BLaER1 treated with 17β-estradiol and CSF1 and Interleukin-3, amounts not matched to agents 10 nM and 100 nM (cell line): ENCODE results near the gene ANTXR2.

Source experiments
- H3K27ac ChIP-seq, 11 experiments: shearing (Covaris generic); formaldehyde crosslinking; 2 replicates each; pipeline ENCODE4 v1.8.1; 2022
- H3K27me3 ChIP-seq, 11 experiments: shearing (Covaris generic); formaldehyde crosslinking; 2 replicates each; pipeline ENCODE4 v1.8.1; 2022
- H3K36me3 ChIP-seq, 11 experiments: shearing (Covaris generic); formaldehyde crosslinking; 2 replicates each; pipeline ENCODE4 v1.8.1; 2022
- H3K4me1 ChIP-seq, 10 experiments: shearing (Covaris generic); formaldehyde crosslinking; 2 replicates each; pipeline ENCODE4 v1.8.1; 2022
- H3K4me2 ChIP-seq, 11 experiments: shearing (Covaris generic); formaldehyde crosslinking; 2 replicates each; pipeline ENCODE4 v1.8.1; 2022
- H3K4me3 ChIP-seq, 10 experiments: shearing (Covaris generic); formaldehyde crosslinking; 2 replicates each; pipeline ENCODE4 v1.8.1; 2022
- H3K9ac ChIP-seq, 11 experiments: shearing (Covaris generic); formaldehyde crosslinking; 2 replicates each; pipeline ENCODE4 v1.8.1; 2022
- H3K9me3 ChIP-seq, 11 experiments: shearing (Covaris generic); formaldehyde crosslinking; replicated peaks in 1 of 11; 2 replicates each; pipeline ENCODE4 v1.8.1; 2022
- H4K20me1 ChIP-seq, 11 experiments: shearing (Covaris generic); formaldehyde crosslinking; 2 replicates each; pipeline ENCODE4 v1.8.1; 2022
- Cebpa-rat ChIP-seq, 11 experiments: shearing (Covaris generic); IDR thresholded peaks; 2 replicates each; pipeline ENCODE4 v1.8.1; 2022

The ANTXR2 gene

DNA sequence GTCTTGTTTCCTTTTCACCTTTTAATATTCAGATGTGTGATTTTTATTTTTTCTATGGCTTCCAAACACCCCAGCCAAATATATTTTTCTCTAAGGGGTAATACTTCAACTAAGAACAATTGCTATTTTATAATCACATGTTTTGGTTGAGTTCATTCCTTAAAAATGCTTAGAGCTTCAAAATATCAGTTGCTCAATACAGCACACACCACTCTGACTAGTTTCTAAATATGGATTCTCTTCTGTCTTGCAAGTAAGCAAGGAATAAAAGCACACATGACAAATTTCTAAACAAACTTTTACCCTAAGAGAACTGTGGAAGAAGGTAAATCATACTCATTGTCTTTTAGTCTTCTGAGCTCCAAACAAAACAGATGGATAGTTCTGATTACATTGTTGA lies 27.2 kb downstream of the ANTXR2 start:
- Histone ChIP-seq H3K9ac (peak overlapping the region in 3 of 11 experiments; percentile 38 to 43 (median 42); a peak in 3 of 22 replicates), H3K4me3 (no peak overlapping the region), H3K9me3 (no peaks in the 10 kb centered on the region), H4K20me1 (no peaks in the 10 kb centered on the region), H3K27ac (peak overlapping the region in 3 of 11 experiments; percentile 64 to 82 (median 65); a peak in 5 of 22 replicates), H3K4me1 (peaks cover 0 to 49% (median 3%) of the 10 kb centered on the region in 10 experiments; a peak in 9 of 20 replicates), H3K36me3 (peaks cover 0 to 79% (median 25%) of the 10 kb centered on the region in 11 experiments; a peak in 14 of 22 replicates), H3K4me2 (peak overlapping the region in 3 of 11 experiments; percentile 2 to 66 (median 56); a peak in 4 of 22 replicates), H3K27me3 (no peaks in the 10 kb centered on the region)
- no peak for TF ChIP-seq Cebpa-rat (IDR thresholded peaks at IDR 0.05)

- TF ChIP-seq Cebpa-rat (IDR thresholded peaks at IDR 0.05), result no peak
- Histone ChIP-seq H3K4me2 (no peak overlapping the region), H3K9ac (no peak overlapping the region), H3K4me3 (no peak overlapping the region), H3K36me3 (peaks cover 0 to 71% (median 19%) of the 10 kb centered on the region in 11 experiments; a peak in 14 of 22 replicates), H3K4me1 (peaks cover 0 to 40% (median 0%) of the 10 kb centered on the region in 10 experiments; a peak in 6 of 20 replicates), H4K20me1 (no peaks in the 10 kb centered on the region), H3K9me3 (peaks cover 0 to 6% (median 0%) of the 10 kb centered on the region in 11 experiments; a peak in 3 of 22 replicates), H3K27ac (no peak overlapping the region), H3K27me3 (no peaks in the 10 kb centered on the region)
These were observed 29.5 kb downstream of the ANTXR2 start for GRCh38 chr4:80043541-80043940.

- H3K9ac ChIP-seq, result no peak overlapping the region
- peaks cover 0 to 47% (median 0%) of the 10 kb centered on the region in 10 experiments; a peak in 6 of 20 replicates for H3K4me1 ChIP-seq
- no peaks in the 10 kb centered on the region for H4K20me1 ChIP-seq
- H3K4me3 ChIP-seq, result no peak overlapping the region
- H3K36me3 ChIP-seq, result peaks cover 0 to 67% (median 19%) of the 10 kb centered on the region in 11 experiments; a peak in 13 of 22 replicates
- no peak overlapping the region for H3K4me2 ChIP-seq
- peaks cover 0 to 6% (median 0%) of the 10 kb centered on the region in 11 experiments; a peak in 3 of 22 replicates for H3K9me3 ChIP-seq
- no peak for TF ChIP-seq Cebpa-rat (IDR thresholded peaks at IDR 0.05)
- H3K27me3 ChIP-seq, result no peaks in the 10 kb centered on the region
- no peak overlapping the region for H3K27ac ChIP-seq
These were observed 30.2 kb downstream of the ANTXR2 start for GRCh38 chr4:80042821-80043220.

- Histone ChIP-seq H3K4me2 (peak overlapping the region in 4 of 11 experiments; percentile 42 to 87 (median 72); a peak in 5 of 22 replicates), H4K20me1 (no peaks in the 10 kb centered on the region), H3K4me3 (no peak overlapping the region), H3K27me3 (no peaks in the 10 kb centered on the region), H3K9ac (peak overlapping the region in 1 of 11 experiments; percentile 69; a peak in 1 of 22 replicates), H3K4me1 (peaks cover 5 to 50% (median 19%) of the 10 kb centered on the region in 10 experiments; a peak in 17 of 20 replicates), H3K9me3 (peaks cover 0 to 6% (median 0%) of the 10 kb centered on the region in 11 experiments; a peak in 3 of 22 replicates), H3K36me3 (peaks cover 0 to 62% (median 10%) of the 10 kb centered on the region in 11 experiments; a peak in 15 of 22 replicates), H3K27ac (peak overlapping the region in 3 of 11 experiments; percentile 63 to 70 (median 66); a peak in 6 of 22 replicates)
- no peak for TF ChIP-seq Cebpa-rat (IDR thresholded peaks at IDR 0.05)
These were observed 35.2 kb downstream of the ANTXR2 start for GRCh38 chr4:80037864-80038263.

DNA sequence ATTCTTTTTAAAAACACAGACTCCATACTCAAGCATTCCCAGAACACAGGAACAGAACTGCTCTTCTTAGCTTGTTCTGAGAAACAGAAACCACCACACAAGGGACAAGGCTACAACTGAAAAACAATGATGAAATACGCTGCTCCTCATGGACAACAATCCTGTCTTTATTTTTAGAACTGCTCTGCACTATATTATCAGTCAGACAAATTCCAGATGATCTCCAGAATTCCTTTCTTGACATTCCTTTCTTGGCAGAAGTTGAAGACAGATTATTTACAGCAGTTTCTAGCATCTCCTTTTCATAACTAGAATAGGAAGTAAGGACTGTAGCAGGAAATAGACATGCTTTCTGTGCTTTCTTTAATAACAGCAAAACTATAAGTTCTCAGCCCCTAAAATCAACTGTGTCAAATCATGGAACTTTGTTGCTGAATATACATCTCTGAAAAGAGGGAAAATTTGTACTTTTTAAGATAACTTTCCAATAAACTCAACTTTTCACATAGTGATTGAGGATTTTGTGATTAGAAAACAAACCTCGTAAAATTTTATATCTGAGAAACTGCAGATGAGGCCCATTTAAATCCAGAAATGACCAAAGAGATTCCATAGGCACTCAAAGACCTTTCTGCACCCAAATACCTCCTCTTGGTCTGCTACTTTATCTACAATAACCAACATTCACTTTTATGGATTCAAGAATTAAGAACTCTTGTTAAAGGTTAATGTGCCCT lies 35.9 kb downstream of the ANTXR2 start:
- Histone ChIP-seq H3K27ac (peak overlapping the region in 9 of 11 experiments; percentile 14 to 70 (median 58); a peak in 16 of 22 replicates), H3K9me3 (peaks cover 0 to 6% (median 0%) of the 10 kb centered on the region in 11 experiments; a peak in 3 of 22 replicates), H3K4me2 (peak overlapping the region in 10 of 11 experiments; percentile 3 to 87 (median 43); a peak in 16 of 22 replicates), H3K27me3 (no peaks in the 10 kb centered on the region), H3K9ac (peak overlapping the region in 5 of 11 experiments; percentile 31 to 69 (median 52); a peak in 6 of 22 replicates), H3K4me3 (peak overlapping the region in 3 of 10 experiments; percentile 3 to 26 (median 18); a peak in 2 of 20 replicates), H4K20me1 (no peaks in the 10 kb centered on the region), H3K4me1 (peaks cover 5 to 50% (median 19%) of the 10 kb centered on the region in 10 experiments; a peak in 17 of 20 replicates), H3K36me3 (peaks cover 0 to 62% (median 18%) of the 10 kb centered on the region in 11 experiments; a peak in 15 of 22 replicates)
- TF ChIP-seq Cebpa-rat (IDR thresholded peaks at IDR 0.05), result no peak

DNA sequence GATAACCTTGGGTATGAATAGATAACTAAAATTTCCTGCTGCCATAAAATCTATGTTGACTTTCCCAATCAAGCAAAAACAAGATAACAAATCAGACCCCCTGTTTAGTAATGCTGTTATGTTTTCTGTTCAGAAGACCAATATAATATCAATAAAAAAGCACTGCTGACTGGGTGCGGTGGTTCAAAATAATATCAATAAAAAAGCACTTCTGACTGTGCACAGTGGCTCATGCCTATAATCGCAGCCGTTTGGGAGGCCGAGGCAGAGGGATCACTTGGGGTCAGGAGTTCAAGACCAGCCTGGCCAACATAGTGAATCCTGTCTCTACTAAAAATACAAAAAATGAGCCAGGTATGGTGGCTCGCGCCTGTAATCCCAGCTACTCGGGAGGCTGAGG lies 36.7 kb downstream of the ANTXR2 start:
- H3K27me3 ChIP-seq, result no peaks in the 10 kb centered on the region
- peak overlapping the region in 8 of 11 experiments; percentile 34 to 87 (median 56); a peak in 16 of 22 replicates for H3K4me2 ChIP-seq
- H3K9ac ChIP-seq, result peak overlapping the region in 3 of 11 experiments; percentile 52 to 69 (median 52); a peak in 4 of 22 replicates
- H4K20me1 ChIP-seq, result no peaks in the 10 kb centered on the region
- no peak for TF ChIP-seq Cebpa-rat (IDR thresholded peaks at IDR 0.05)
- H3K36me3 ChIP-seq, result peaks cover 0 to 61% (median 21%) of the 10 kb centered on the region in 11 experiments; a peak in 15 of 22 replicates
- peaks cover 0 to 6% (median 0%) of the 10 kb centered on the region in 11 experiments; a peak in 3 of 22 replicates for H3K9me3 ChIP-seq
- H3K4me3 ChIP-seq, result 0 out of 20 replicates have a peak overlapping the region, but pooled peaks of 1 of the 10 experiments have one; percentile 26
- peaks cover 5 to 50% (median 19%) of the 10 kb centered on the region in 10 experiments; a peak in 17 of 20 replicates for H3K4me1 ChIP-seq
- H3K27ac ChIP-seq, result peak overlapping the region in 8 of 11 experiments; percentile 36 to 70 (median 60); a peak in 14 of 22 replicates

DNA sequence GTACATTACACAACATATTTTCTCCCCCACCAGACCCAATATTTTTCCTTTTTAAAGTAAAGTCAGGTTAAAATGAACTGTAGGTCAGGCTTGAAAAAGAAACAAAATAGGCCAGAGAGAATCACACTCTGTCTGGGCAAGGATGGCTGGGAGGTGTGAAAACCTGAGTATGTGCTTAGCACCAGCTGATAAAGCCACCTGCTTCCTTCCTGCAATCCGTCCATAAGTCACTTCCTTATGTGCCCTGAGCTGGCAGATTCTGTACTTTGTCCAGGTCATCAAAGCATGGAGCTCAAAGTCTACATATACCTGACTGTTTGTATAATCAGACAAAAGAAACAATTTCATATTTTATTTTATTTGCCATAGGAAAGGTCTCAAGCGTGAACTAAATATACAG lies 37.7 kb downstream of the ANTXR2 start:
- Histone ChIP-seq H3K4me3 (no peak overlapping the region), H3K9ac (0 out of 22 replicates have a peak overlapping the region, but pooled peaks of 1 of the 11 experiments have one; percentile 17), H3K4me1 (peaks cover 5 to 50% (median 19%) of the 10 kb centered on the region in 10 experiments; a peak in 17 of 20 replicates), H3K36me3 (peaks cover 0 to 63% (median 31%) of the 10 kb centered on the region in 11 experiments; a peak in 15 of 22 replicates), H3K4me2 (peak overlapping the region in 5 of 11 experiments; percentile 13 to 71 (median 38); a peak in 7 of 22 replicates), H3K27ac (peak overlapping the region in 1 of 11 experiments; percentile 11; a peak in 1 of 22 replicates), H3K27me3 (no peaks in the 10 kb centered on the region), H4K20me1 (no peaks in the 10 kb centered on the region), H3K9me3 (peaks cover 0 to 6% (median 0%) of the 10 kb centered on the region in 11 experiments; a peak in 3 of 22 replicates)
- TF ChIP-seq Cebpa-rat (IDR thresholded peaks at IDR 0.05), result no peak

DNA sequence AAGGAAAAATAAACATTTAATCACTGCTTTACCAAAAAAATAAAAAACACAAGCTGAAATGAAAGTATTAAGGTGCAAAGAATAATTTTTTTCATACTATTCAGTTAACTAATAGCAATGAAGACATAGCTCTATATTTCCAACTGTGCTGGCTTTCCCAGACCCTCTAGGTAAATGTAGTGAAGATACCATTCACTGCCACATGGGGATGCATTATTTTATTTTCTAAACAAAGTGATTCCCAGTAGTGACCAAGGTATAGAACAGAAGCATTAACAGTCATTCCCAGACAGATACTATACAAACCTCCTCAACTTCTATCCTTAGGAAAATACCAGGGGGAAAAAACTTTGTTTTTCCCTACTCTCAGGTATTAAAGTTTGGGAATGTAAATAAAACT lies 39.4 kb downstream of the ANTXR2 start:
- H3K4me1 ChIP-seq, result peaks cover 5 to 42% (median 19%) of the 10 kb centered on the region in 10 experiments; a peak in 17 of 20 replicates
- H3K27me3 ChIP-seq, result no peaks in the 10 kb centered on the region
- H3K27ac ChIP-seq, result no peak overlapping the region
- no peak overlapping the region for H3K4me3 ChIP-seq
- peaks cover 0 to 69% (median 40%) of the 10 kb centered on the region in 11 experiments; a peak in 15 of 22 replicates for H3K36me3 ChIP-seq
- no peak for TF ChIP-seq Cebpa-rat (IDR thresholded peaks at IDR 0.05)
- H3K9me3 ChIP-seq, result no peaks in the 10 kb centered on the region
- H3K9ac ChIP-seq, result no peak overlapping the region
- no peaks in the 10 kb centered on the region for H4K20me1 ChIP-seq
- no peak overlapping the region for H3K4me2 ChIP-seq
